ENCODE data around the gene NELL1.

GRCh38 chr11:20990447-20990846, 321.1 kb downstream of the NELL1 start:
- TF ChIP-seq CTCF (conservative IDR thresholded peaks at IDR 0.05 in 1 of 2, IDR thresholded peaks at IDR 0.05 in 1 of 2; ENCODE audit: low read depth in 1 of 2, low read length in 2 of 2) (no peak), EZH2 (IDR thresholded peaks at IDR 0.05; ENCODE audit: low read length, missing control alignments) (no peak)
